ENCODE data around the gene CUEDC1. TPM values are rescaled to one million over a fixed set of nuclear protein-coding genes. Genes with fewer than 3 reads are reported as not detected.

Gene CUEDC1
- total and polyA plus RNA-seq, 9 donors, result 6.7 to 30.2 (median 21.5) TPM

- 38 to 54% (median 54%) methylated on average over 9 of the region's 9 CpGs for WGBS, 3 donors
- Histone ChIP-seq H3K4me1 (ENCODE audit: insufficient read depth) (peaks cover 7% of the 10 kb centered on the region), H3K9me3 (no peaks in the 10 kb centered on the region), H3K27me3 (no peaks in the 10 kb centered on the region), H3K27ac (no peak overlapping the region), H3K4me3 (no peak overlapping the region), H3K36me3 (no peaks in the 10 kb centered on the region)
- TF ChIP-seq EP300 (IDR thresholded peaks at IDR 0.05), result no peak
- TF ChIP-seq POLR2A (IDR thresholded peaks at IDR 0.05), result no peak
- TF ChIP-seq CTCF (IDR thresholded peaks at IDR 0.05), result no peak
- no peak for DNase-seq
- intact Hi-C loops (cut with DNase I), result no loop called here
Observed at GRCh38 chr17:57915544-57915943, 39.7 kb downstream of the CUEDC1 start.

- Histone ChIP-seq H3K4me1 (ENCODE audit: insufficient read depth) (peaks cover 7% of the 10 kb centered on the region), H3K9me3 (no peaks in the 10 kb centered on the region), H3K27ac (no peak overlapping the region), H3K36me3 (no peaks in the 10 kb centered on the region), H3K4me3 (no peak overlapping the region), H3K27me3 (no peaks in the 10 kb centered on the region)
- intact Hi-C loops (cut with DNase I), result no loop called here
- WGBS, 3 donors, result 75 to 78% (median 75%) methylated on average over 5 of the region's 5 CpGs
- no peak for DNase-seq
- TF ChIP-seq POLR2A (IDR thresholded peaks at IDR 0.05) (no peak), EP300 (IDR thresholded peaks at IDR 0.05) (no peak), CTCF (IDR thresholded peaks at IDR 0.05) (no peak)
Observed at GRCh38 chr17:57914273-57915142, 40.7 kb downstream of the CUEDC1 start.

GRCh38 chr17:57913575-57914272 lies 41.5 kb downstream of the CUEDC1 start:
- intact Hi-C loops (cut with DNase I), result no loop called here
- peaks cover 7% of the 10 kb centered on the region for H3K4me1 ChIP-seq (ENCODE audit: insufficient read depth)

More at GRCh38 chr17:57913575-57914272, 41.5 kb downstream of the CUEDC1 start:
- Histone ChIP-seq H3K4me3 (no peak overlapping the region), H3K36me3 (no peaks in the 10 kb centered on the region), H3K27me3 (no peaks in the 10 kb centered on the region), H3K9me3 (no peaks in the 10 kb centered on the region), H3K27ac (no peak overlapping the region)
- DNase-seq, result no peak
- WGBS, 3 donors, result 70 to 74% (median 72%) methylated on average over 7 of the region's 7 CpGs
- TF ChIP-seq CTCF (IDR thresholded peaks at IDR 0.05) (no peak), POLR2A (IDR thresholded peaks at IDR 0.05) (no peak), EP300 (IDR thresholded peaks at IDR 0.05) (no peak)

Measured in ovary (tissue), 9 donors.